ENCODE data around the gene MCL1. TPM values are rescaled to one million over a fixed set of nuclear protein-coding genes. Genes with fewer than 3 reads are reported as not detected.
A peak's percentile ranks its signal among the peaks of the same experiment; 100 is the strongest.

MCL1 gene
- total RNA-seq, 4 donors from 2014 or later = 505 to 845 (median 657) TPM

- DNase-seq (ENCODE audit: low spot score) (peak; percentile 77), ATAC-seq (ENCODE audit: low FRiP score) (peak; percentile 67)
- TF ChIP-seq, protein P1, sequence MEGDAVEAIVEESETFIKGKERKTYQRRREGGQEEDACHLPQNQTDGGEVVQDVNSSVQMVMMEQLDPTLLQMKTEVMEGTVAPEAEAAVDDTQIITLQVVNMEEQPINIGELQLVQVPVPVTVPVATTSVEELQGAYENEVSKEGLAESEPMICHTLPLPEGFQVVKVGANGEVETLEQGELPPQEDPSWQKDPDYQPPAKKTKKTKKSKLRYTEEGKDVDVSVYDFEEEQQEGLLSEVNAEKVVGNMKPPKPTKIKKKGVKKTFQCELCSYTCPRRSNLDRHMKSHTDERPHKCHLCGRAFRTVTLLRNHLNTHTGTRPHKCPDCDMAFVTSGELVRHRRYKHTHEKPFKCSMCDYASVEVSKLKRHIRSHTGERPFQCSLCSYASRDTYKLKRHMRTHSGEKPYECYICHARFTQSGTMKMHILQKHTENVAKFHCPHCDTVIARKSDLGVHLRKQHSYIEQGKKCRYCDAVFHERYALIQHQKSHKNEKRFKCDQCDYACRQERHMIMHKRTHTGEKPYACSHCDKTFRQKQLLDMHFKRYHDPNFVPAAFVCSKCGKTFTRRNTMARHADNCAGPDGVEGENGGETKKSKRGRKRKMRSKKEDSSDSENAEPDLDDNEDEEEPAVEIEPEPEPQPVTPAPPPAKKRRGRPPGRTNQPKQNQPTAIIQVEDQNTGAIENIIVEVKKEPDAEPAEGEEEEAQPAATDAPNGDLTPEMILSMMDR (IDR thresholded peaks at IDR 0.05) = no peak
Observed at GRCh38 chr1:150552128-150552910, 27.1 kb downstream of the MCL1 start.

GRCh38 chr1:150551784-150552127, 27.7 kb downstream of the MCL1 start:
- TF ChIP-seq, protein P1 (IDR thresholded peaks at IDR 0.05) = no peak
- ATAC-seq (ENCODE audit: low FRiP score) = no peak
- DNase-seq (ENCODE audit: low spot score) = no peak

DNA sequence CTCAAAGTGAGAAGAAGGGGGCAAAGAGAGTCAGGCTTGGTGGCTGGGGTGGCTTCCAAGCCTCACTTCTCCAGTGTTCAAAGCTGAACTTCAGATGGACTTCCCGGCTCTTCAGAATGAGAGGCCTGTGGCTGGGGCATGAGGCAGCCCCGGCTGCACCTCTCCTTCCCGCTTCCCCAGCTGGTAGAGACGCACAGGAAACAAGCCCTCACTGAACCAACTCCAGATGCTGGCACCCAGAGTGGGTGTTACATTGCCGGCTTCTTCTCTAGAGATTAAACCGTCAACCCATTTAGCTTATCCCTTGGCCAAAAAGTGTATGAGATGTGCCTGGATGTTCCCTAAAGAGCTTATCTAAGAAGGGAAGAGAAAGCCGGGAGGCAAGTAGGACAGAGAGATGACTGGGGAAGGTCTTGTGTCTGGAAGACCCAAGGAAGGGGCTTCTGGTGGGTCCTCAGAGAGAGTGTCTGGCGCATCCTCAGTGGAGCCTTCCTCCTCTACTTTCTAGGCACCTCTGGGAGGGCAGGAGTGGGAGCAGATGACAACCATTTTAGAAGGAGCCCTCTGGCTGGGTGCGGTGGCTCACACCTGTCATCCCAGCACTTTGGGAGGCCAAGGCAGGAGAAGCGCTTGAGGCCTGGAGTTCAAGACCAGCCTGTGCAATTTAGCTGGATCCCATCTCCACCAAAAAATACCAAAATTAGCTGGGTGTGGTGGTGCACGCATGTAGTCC, 28.2 kb downstream of the MCL1 start:
- ATAC-seq (ENCODE audit: low FRiP score) (no peak), DNase-seq (ENCODE audit: low spot score) (no peak)
- TF ChIP-seq, protein P1 (IDR thresholded peaks at IDR 0.05) = no peak

DNA sequence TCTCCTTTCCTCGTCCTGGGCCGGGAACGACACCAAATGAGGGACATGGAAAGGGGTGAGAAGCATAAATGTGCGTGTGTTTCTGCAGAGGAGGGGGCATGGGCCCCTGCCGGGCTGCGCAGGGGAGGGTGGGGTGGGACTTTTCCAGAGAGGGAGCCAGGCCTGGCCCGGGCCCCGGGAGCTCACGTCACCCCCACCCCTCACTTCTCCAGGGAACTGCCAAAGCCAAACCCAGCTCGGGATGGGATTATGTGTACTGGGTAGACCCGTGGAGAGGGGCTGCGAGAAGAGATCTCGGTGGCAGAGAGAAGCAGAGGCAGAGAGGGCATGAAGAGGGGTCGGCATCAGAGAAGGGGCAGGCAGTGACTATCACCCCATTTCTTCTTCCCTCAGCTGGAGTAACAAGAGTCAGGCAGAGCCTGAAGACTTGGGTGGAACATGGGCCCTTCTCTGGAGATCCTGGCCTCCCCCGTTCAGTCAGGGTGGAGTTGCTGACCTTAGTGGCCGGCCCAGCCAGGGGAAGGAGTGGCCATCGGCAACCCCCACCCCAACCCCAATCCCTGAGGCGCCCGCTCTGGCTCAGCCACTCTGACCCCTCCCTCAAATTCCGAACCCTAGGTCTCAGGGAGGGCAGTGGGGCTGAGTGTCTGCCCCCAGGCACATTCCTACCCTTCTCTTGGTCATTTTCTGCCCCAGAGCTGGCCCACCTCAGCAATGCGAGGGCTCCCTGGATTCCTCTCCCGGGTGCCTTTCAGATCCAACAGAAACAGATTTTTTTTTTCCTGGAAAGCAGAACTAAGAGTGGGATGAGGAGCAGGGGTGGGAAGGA, 29.0 kb downstream of the MCL1 start:
- no peak for DNase-seq (ENCODE audit: low spot score)
- peak; percentile 13 for ATAC-seq (ENCODE audit: low FRiP score)
- TF ChIP-seq, protein P1 (IDR thresholded peaks at IDR 0.05) = peak in 1 of 3 donors; percentile 8

DNA sequence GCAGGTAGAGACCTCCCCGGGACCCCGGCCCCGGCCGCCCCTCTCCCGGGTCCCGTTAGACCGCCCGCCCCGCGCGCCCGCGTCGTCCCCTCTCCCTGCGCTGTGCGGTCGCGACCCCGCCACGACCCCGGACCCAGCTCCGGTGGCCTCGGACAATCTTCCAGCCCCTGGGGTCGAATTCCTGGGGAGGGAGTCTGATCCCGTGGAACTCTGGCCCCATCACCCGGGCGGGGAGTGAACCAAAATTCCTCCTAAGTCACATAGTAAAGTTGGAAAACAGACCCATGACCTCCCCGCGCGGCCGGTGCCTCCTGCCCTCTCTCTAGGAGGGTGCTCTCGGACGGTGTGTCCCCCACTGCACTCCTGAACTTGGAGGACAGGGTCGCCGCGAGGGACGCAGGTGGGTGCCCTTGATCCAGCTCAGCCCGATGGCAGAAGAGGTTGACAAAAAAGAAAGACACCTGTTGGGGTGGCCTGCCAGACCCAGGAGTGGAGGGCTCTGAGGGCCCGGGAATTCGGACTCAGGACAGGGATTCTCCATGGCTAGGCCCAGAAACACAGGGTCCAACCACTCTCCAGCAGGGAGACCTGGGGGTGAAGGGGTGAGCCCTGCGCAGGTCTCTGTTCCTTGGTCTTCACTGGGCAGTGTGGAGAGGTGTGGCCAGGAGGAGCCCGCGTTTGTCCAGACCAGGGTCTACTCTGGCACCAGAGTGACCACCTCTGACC, 29.8 kb downstream of the MCL1 start:
- ATAC-seq (ENCODE audit: low FRiP score) (peak; percentile 13), DNase-seq (ENCODE audit: low spot score) (no peak)
- TF ChIP-seq, protein P1 (IDR thresholded peaks at IDR 0.05) = no peak
